Progenitor cell of endocrine pancreas (in vitro differentiated cells): ENCODE measurements around the gene TRPM3. TPM values are rescaled to one million over a fixed set of nuclear protein-coding genes. Genes with fewer than 3 reads are reported as not detected.
"Not testable (repeated sequence)": the region's sequence is repeated elsewhere in the genome, so short reads cannot be mapped to it uniquely, and the experiment has no call there.

Experiments
- DNase-seq: peaks from one replicate; pipeline ENCODE4 v3.0.0; 2021; ENCODE audit warnings: low spot score; ENCODE audit not compliant: unreplicated experiment
- H3K27ac Mint-ChIP-seq: 2 replicates; pipeline ENCODE4 v1.8.0; 2021; ENCODE audit warnings: mild to moderate bottlenecking, moderate library complexity, mixed read lengths
- H3K27me3 Mint-ChIP-seq: 2 replicates; pipeline ENCODE4 v1.8.0; 2021; ENCODE audit warnings: mixed read lengths
- H3K36me3 Mint-ChIP-seq: 2 replicates; pipeline ENCODE4 v1.8.0; 2022; ENCODE audit warnings: mixed read lengths; ENCODE audit not compliant: insufficient read depth
- H3K4me1 Mint-ChIP-seq: 2 replicates; pipeline ENCODE4 v1.8.0; 2021; ENCODE audit warnings: low read depth, mixed read lengths
- H3K4me3 Mint-ChIP-seq: 2 replicates; pipeline ENCODE4 v1.8.0; 2021; ENCODE audit warnings: low read depth, mild to moderate bottlenecking, moderate library complexity, mixed read lengths
- H3K9me3 Mint-ChIP-seq: 2 replicates; pipeline ENCODE4 v1.8.0; 2021; ENCODE audit warnings: low read depth, mixed read lengths
- total RNA-seq: library from RNA; stranded (reverse); gene quantifications from 2 replicates; pipeline ENCODE4 v1.2.1, GENCODE V29; 2021
- TF ChIP-seq, protein P1 (sequence below): fragments of 200-600 bp; sonication (generic); IDR thresholded peaks from one replicate; pipeline ENCODE4 v1.5.0; 2021; ENCODE audit warnings: antibody characterized with exemption, mild to moderate bottlenecking; ENCODE audit not compliant: unreplicated experiment

TRPM3 gene
- total RNA-seq, 1 donor from 2014 or later, result 1.6 TPM

DNA sequence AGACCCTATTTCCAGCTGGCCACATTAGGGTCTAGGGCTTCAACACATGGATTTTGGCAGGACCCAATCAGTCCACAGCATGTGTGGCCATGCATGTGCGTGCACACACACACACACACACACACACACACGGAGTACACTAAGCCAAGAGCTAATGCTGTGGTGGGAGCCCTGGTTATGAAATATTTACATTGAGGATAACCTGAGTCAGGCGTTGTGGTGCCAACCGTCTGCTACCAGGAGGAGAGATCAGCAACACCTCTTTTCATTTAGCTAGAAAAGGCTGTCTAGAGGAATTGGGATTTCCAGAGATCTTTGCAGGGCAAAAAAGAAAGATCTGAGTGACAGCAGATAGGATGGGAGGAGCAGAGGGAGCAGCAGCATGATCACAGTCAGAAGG lies 141.5 kb downstream of the TRPM3 start:
- TF ChIP-seq, protein P1, sequence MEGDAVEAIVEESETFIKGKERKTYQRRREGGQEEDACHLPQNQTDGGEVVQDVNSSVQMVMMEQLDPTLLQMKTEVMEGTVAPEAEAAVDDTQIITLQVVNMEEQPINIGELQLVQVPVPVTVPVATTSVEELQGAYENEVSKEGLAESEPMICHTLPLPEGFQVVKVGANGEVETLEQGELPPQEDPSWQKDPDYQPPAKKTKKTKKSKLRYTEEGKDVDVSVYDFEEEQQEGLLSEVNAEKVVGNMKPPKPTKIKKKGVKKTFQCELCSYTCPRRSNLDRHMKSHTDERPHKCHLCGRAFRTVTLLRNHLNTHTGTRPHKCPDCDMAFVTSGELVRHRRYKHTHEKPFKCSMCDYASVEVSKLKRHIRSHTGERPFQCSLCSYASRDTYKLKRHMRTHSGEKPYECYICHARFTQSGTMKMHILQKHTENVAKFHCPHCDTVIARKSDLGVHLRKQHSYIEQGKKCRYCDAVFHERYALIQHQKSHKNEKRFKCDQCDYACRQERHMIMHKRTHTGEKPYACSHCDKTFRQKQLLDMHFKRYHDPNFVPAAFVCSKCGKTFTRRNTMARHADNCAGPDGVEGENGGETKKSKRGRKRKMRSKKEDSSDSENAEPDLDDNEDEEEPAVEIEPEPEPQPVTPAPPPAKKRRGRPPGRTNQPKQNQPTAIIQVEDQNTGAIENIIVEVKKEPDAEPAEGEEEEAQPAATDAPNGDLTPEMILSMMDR, result no peak
- Mint-ChIP-seq H3K27ac (no peak overlapping the region), H3K4me1 (no peaks in the 10 kb centered on the region), H3K9me3 (peaks cover 9% of the 10 kb centered on the region), H3K36me3 (no peaks in the 10 kb centered on the region), H3K4me3 (no peak overlapping the region), H3K27me3 (no peaks in the 10 kb centered on the region)
- DNase-seq, result no peak

DNA sequence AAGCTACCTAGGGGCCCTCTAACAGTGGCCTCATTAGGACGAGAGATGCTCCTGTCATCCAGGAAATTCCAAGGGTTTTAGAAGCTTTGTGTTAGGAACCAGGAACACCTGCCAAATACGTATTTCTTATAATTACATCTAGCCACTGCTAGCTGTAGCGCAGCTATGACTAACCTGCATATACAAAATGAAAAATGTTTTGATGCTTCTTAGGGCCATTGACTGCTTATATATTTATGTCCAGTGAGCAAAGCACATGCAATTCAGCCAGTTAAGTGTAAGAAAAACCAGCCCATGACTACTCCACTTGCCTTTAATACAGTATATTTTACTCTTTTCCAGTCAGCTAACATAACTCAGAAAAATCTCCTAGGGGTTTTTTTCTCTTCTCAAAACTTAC lies 143.3 kb downstream of the TRPM3 start:
- DNase-seq, result no peak
- Mint-ChIP-seq H3K9me3 (peaks cover 2% of the 10 kb centered on the region), H3K4me3 (no peak overlapping the region), H3K4me1 (no peaks in the 10 kb centered on the region), H3K36me3 (no peaks in the 10 kb centered on the region), H3K27ac (no peak overlapping the region), H3K27me3 (no peaks in the 10 kb centered on the region)
- TF ChIP-seq, protein P1, result no peak

DNA sequence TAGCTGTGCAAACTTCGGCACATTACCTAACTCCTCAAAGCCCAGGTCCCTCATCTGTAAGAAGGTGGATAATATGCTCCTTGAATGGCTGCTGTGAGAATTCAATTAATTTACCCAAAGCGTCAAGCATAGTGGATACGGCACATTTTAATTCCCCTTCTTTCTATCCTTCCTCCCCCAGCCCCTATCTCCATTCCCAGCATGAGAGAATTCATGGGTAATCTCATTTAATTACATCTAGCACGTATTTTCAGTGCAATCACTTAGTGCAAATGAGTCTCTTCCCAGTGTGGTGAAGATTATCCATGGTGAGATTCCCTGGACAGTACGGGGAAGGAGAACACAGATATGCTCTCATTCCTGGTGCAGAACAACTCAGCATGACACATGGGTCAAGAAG lies 145.6 kb downstream of the TRPM3 start:
- H3K36me3 Mint-ChIP-seq, result no peaks in the 10 kb centered on the region
- TF ChIP-seq, protein P1, result no peak
- no peaks in the 10 kb centered on the region for H3K27me3 Mint-ChIP-seq
- no peaks in the 10 kb centered on the region for H3K9me3 Mint-ChIP-seq
- no peak overlapping the region for H3K4me3 Mint-ChIP-seq
- no peaks in the 10 kb centered on the region for H3K4me1 Mint-ChIP-seq
- H3K27ac Mint-ChIP-seq, result no peak overlapping the region
- no peak for DNase-seq

DNA sequence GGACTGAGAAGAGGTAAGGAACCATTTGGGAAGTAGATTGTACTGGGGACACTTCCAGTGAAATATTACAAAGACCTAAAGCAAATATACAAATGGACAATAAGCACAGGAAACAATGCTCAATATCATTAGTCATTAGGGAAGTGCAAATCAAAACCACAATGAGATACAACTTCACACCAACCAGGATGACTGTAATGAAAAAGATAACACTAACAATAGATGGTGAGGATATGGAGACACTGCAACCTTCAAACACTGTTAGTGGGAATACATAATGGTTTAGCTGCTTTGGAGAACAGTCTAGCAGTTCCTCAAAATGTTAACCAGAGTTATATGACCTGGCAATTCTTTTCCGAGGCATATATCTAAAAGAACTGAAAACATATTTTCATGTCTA lies 149.7 kb downstream of the TRPM3 start:
- H3K4me3 Mint-ChIP-seq, result no peak overlapping the region
- no peaks in the 10 kb centered on the region for H3K9me3 Mint-ChIP-seq
- H3K27ac Mint-ChIP-seq, result no peak overlapping the region
- no peaks in the 10 kb centered on the region for H3K4me1 Mint-ChIP-seq
- H3K36me3 Mint-ChIP-seq, result no peaks in the 10 kb centered on the region
- DNase-seq, result no peak
- H3K27me3 Mint-ChIP-seq, result no peaks in the 10 kb centered on the region
- TF ChIP-seq, protein P1, result no peak

DNA sequence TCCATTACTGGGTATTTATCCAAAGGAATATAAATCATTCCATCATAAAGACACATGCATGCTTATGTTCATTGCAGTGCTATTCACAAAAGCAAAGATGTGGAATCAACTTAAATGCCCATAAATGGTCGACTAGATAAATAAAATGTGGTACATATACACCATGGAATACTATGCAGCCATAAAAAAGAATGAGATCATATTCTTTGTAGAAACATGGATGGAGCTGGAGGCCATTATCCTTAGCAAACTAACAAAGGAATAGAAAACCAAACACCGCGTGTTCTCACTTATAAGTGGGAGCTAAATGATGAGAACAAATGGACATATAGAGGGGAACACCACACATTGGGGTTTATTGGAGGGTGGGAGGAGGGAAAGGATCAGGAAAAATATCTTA lies 155.0 kb downstream of the TRPM3 start:
- H3K4me1 Mint-ChIP-seq, H3K27ac Mint-ChIP-seq, H3K27me3 Mint-ChIP-seq, H3K36me3 Mint-ChIP-seq, H3K4me3 Mint-ChIP-seq, DNase-seq, H3K9me3 Mint-ChIP-seq: not testable (repeated sequence)

DNA sequence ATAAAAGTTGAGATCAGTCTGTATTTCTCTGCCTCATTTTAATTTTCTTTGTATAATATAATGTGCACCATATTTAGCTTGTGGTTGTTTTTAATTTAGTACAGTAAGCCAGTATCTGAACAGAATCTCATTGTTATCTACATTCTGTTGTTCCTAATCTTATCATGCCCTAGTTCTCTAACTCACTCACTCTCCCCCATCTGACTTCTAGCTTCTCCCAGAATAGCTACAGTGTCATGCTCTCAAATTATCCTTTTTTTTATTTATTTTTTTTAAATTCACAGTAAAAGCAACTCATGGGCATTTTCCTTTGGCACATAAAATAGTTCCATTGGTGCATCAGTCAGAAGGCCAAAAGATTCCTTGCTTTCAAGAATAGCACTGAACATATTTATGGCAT lies 156.6 kb downstream of the TRPM3 start:
- Mint-ChIP-seq H3K4me3 (no peak overlapping the region), H3K36me3 (no peaks in the 10 kb centered on the region), H3K27me3 (no peaks in the 10 kb centered on the region), H3K4me1 (peaks cover 9% of the 10 kb centered on the region), H3K27ac (no peak overlapping the region), H3K9me3 (peaks cover 5% of the 10 kb centered on the region)
- TF ChIP-seq, protein P1, result no peak
- DNase-seq, result no peak
